Gastroesophageal sphincter (tissue), 4 donors: Measurements from ENCODE around the gene SLC6A19. TPM values are rescaled to one million over a fixed set of nuclear protein-coding genes. Genes with fewer than 3 reads are reported as not detected.

Source experiments
- ATAC-seq: fragments of 150-250 bp; one replicate; pipeline ENCODE4 v1.9.1; 2016; ENCODE audit warnings: mild to moderate bottlenecking, moderate library complexity
- H3K27ac ChIP-seq, 4 donors: fragments of 200-600 bp; sonication (generic) in 3 of 4; 1 replicate in 3 of 4; 2 replicates in 1 of 4; pipeline ENCODE4 v1.5.1; 2016 to 2019
- H3K27me3 ChIP-seq: fragments of 200-600 bp; sonication (generic); one replicate; pipeline ENCODE4 v1.5.1; 2019
- H3K36me3 ChIP-seq, 2 donors: fragments of 200-600 bp; sonication (generic); one replicate each; pipeline ENCODE4 v1.5.1; 2019; ENCODE audit warnings: control low read depth in 1 of 2
- H3K4me1 ChIP-seq, 3 donors: fragments of 200-600 bp; sonication (generic); 1 replicate in 2 of 3; 2 replicates in 1 of 3; pipeline ENCODE4 v1.5.1; 2016 to 2019; ENCODE audit warnings: control low read depth in 2 of 3
- H3K4me3 ChIP-seq, 2 donors: fragments of 200-600 bp; sonication (generic); one replicate each; pipeline ENCODE4 v1.5.1; 2019; ENCODE audit warnings: mild to moderate bottlenecking in 1 of 2, moderate library complexity in 1 of 2
- H3K9me3 ChIP-seq, 3 donors: fragments of 200-600 bp; sonication (generic); one replicate each; pipeline ENCODE4 v1.5.1; 2017 to 2019; ENCODE audit warnings: control low read depth in 2 of 3
- CTCF ChIP-seq, 4 experiments: fragments of 200-600 bp in 2 of 4; fragments of 450-650 bp in 2 of 4; sonication (generic) in 1 of 4; IDR thresholded peaks; one replicate each; pipeline ENCODE4 v1.5.1; 2017 to 2019; ENCODE audit warnings: antibody characterized with exemption in 4 of 4, mild to moderate bottlenecking in 2 of 4, moderate library complexity in 2 of 4
- EP300 ChIP-seq: sonication (generic); formaldehyde crosslinking; IDR thresholded peaks from one replicate; pipeline ENCODE4 v1.6.1; 2017; ENCODE audit warnings: antibody characterized with exemption, mild to moderate bottlenecking
- POLR2A ChIP-seq, 2 donors: fragments of 450-650 bp; IDR thresholded peaks; one replicate each; pipeline ENCODE4 v1.6.1; 2017; ENCODE audit warnings: antibody characterized with exemption in 2 of 2, mild to moderate bottlenecking in 2 of 2, moderate library complexity in 1 of 2
- POLR2AphosphoS5 ChIP-seq: sonication (generic); formaldehyde crosslinking; IDR thresholded peaks from one replicate; pipeline ENCODE4 v1.6.1; 2017; ENCODE audit warnings: antibody characterized with exemption
- WGBS, 2 donors: methylation state at CpG; one replicate each; pipeline ENCODE4 v1.1.5; 2018; ENCODE audit warnings: low coverage in 1 of 2; 5-methylcytosine and 5-hydroxymethylcytosine counted together
- total RNA-seq, 4 donors: library from RNA; depleted of rRNA; stranded (reverse); fragments of >200 nt; gene quantifications; one replicate each; pipeline ENCODE4 v1.1.0, GENCODE V29; 2016

Gene SLC6A19
- total RNA-seq, 4 donors from 2014 or later, result not detected

- peaks cover 90% of the 10 kb centered on the region for H3K27me3 ChIP-seq
- no peaks in the 10 kb centered on the region for H3K9me3 ChIP-seq
- TF ChIP-seq CTCF (IDR thresholded peaks at IDR 0.05) (no peak), EP300 (no peak), POLR2A (IDR thresholded peaks at IDR 0.05) (no peak), POLR2AphosphoS5 (no peak)
- H3K4me3 ChIP-seq, result no peak overlapping the region
- 20% methylated on average over 1 of the region's 18 CpGs; no CpG with 5 or more reads in 1 of the 2 donors for WGBS, 2 donors
- no peaks in the 10 kb centered on the region for H3K36me3 ChIP-seq
- no peak overlapping the region for H3K27ac ChIP-seq
- no peaks in the 10 kb centered on the region for H3K4me1 ChIP-seq
- ATAC-seq, result no peak
Observed at GRCh38 chr5:1204693-1205242, 3.4 kb downstream of the SLC6A19 start.

GRCh38 chr5:1205255-1206180 is 4.1 kb downstream of the SLC6A19 start:
- Histone ChIP-seq H3K36me3 (no peaks in the 10 kb centered on the region), H3K27me3 (peaks cover 83% of the 10 kb centered on the region), H3K9me3 (no peaks in the 10 kb centered on the region), H3K4me1 (no peaks in the 10 kb centered on the region), H3K4me3 (no peak overlapping the region), H3K27ac (no peak overlapping the region)
- TF ChIP-seq EP300 (no peak), POLR2AphosphoS5 (no peak), CTCF (IDR thresholded peaks at IDR 0.05) (no peak), POLR2A (IDR thresholded peaks at IDR 0.05) (no peak)
- 66 to 67% methylated on average over 1 to 8 of the region's 11 CpGs for WGBS, 2 donors
- ATAC-seq, result no peak

- H3K27ac ChIP-seq, result no peak overlapping the region
- no peak overlapping the region for H3K4me3 ChIP-seq
- TF ChIP-seq CTCF (IDR thresholded peaks at IDR 0.05) (no peak), POLR2AphosphoS5 (no peak), POLR2A (IDR thresholded peaks at IDR 0.05) (no peak), EP300 (no peak)
- no peaks in the 10 kb centered on the region for H3K4me1 ChIP-seq
- peaks cover 70% of the 10 kb centered on the region for H3K27me3 ChIP-seq
- H3K9me3 ChIP-seq, result no peaks in the 10 kb centered on the region
- H3K36me3 ChIP-seq, result no peaks in the 10 kb centered on the region
- WGBS, 2 donors, result 63% methylated on average over 7 of the region's 49 CpGs; no CpG with 5 or more reads in 1 of the 2 donors
- no peak for ATAC-seq
Observed at GRCh38 chr5:1206521-1207412, 5.4 kb downstream of the SLC6A19 start.

GRCh38 chr5:1207555-1207954 is 6.2 kb downstream of the SLC6A19 start:
- no peak for ATAC-seq
- peaks cover 64% of the 10 kb centered on the region for H3K27me3 ChIP-seq
- no peaks in the 10 kb centered on the region for H3K4me1 ChIP-seq
- WGBS, 2 donors, result 50 to 59% methylated on average over 4 to 5 of the region's 6 CpGs
- H3K9me3 ChIP-seq, result no peaks in the 10 kb centered on the region
- no peaks in the 10 kb centered on the region for H3K36me3 ChIP-seq
- H3K27ac ChIP-seq, result no peak overlapping the region
- no peak overlapping the region for H3K4me3 ChIP-seq
- TF ChIP-seq EP300 (no peak), CTCF (IDR thresholded peaks at IDR 0.05) (no peak), POLR2A (IDR thresholded peaks at IDR 0.05) (no peak), POLR2AphosphoS5 (no peak)
